Measurements from ENCODE around the gene CFAP299. TPM values are rescaled to one million over a fixed set of nuclear protein-coding genes. Genes with fewer than 3 reads are reported as not detected.

Gene CFAP299
- polyA plus RNA-seq, 1 experiment, result 3.3 TPM

- no peak overlapping the region for H3K4me3 ChIP-seq (ENCODE audit: low read depth, low read length)
- H3K27me3 ChIP-seq (ENCODE audit: control insufficient read depth, insufficient read depth, low read length), result no peaks in the 10 kb centered on the region
- TF ChIP-seq CTCF (IDR thresholded peaks at IDR 0.05; ENCODE audit: insufficient read depth, low read depth, low read length), result no peak
- ChIA-PET POLR2A (no interaction called here), CTCF (no interaction called here)
- H3K36me3 ChIP-seq (ENCODE audit: control insufficient read depth, insufficient read depth, low read length), result no peaks in the 10 kb centered on the region
- no peak for DNase-seq (ENCODE audit: low read depth)
These were observed 415.7 kb downstream of the CFAP299 start for GRCh38 chr4:80751200-80751599.

- no peak for DNase-seq (ENCODE audit: low read depth)
- TF ChIP-seq CTCF (IDR thresholded peaks at IDR 0.05; ENCODE audit: insufficient read depth, low read depth, low read length), result no peak
- Histone ChIP-seq H3K27me3 (ENCODE audit: control insufficient read depth, insufficient read depth, low read length) (no peaks in the 10 kb centered on the region), H3K36me3 (ENCODE audit: control insufficient read depth, insufficient read depth, low read length) (no peaks in the 10 kb centered on the region), H3K4me3 (ENCODE audit: low read depth, low read length) (no peak overlapping the region)
- POLR2A ChIA-PET, result no interaction called here
- CTCF ChIA-PET, result no interaction called here
These were observed 432.4 kb downstream of the CFAP299 start for GRCh38 chr4:80767944-80768343.

GRCh38 chr4:80776168-80776567 lies 440.6 kb downstream of the CFAP299 start:
- H3K36me3 ChIP-seq (ENCODE audit: control insufficient read depth, insufficient read depth, low read length), result no peaks in the 10 kb centered on the region
- DNase-seq (ENCODE audit: low read depth), result no peak
- TF ChIP-seq CTCF (IDR thresholded peaks at IDR 0.05; ENCODE audit: insufficient read depth, low read depth, low read length), result no peak
- H3K27me3 ChIP-seq (ENCODE audit: control insufficient read depth, insufficient read depth, low read length), result no peaks in the 10 kb centered on the region
- ChIA-PET CTCF (no interaction called here), POLR2A (no interaction called here)
- no peak overlapping the region for H3K4me3 ChIP-seq (ENCODE audit: low read depth, low read length)

- POLR2A ChIA-PET, result no interaction called here
- no peak for DNase-seq (ENCODE audit: low read depth)
These were observed 445.9 kb downstream of the CFAP299 start for GRCh38 chr4:80781431-80781830.

GRCh38 chr4:80787306-80787705 lies 451.8 kb downstream of the CFAP299 start:
- DNase-seq (ENCODE audit: low read depth), result no peak
- Histone ChIP-seq H3K36me3 (ENCODE audit: control insufficient read depth, insufficient read depth, low read length) (no peaks in the 10 kb centered on the region), H3K4me3 (ENCODE audit: low read depth, low read length) (no peak overlapping the region), H3K27me3 (ENCODE audit: control insufficient read depth, insufficient read depth, low read length) (no peaks in the 10 kb centered on the region)
- POLR2A ChIA-PET, result no interaction called here
- no peak for TF ChIP-seq CTCF (IDR thresholded peaks at IDR 0.05; ENCODE audit: insufficient read depth, low read depth, low read length)
- CTCF ChIA-PET, result no interaction called here

More at GRCh38 chr4:80781431-80781830, 445.9 kb downstream of the CFAP299 start:
- Histone ChIP-seq H3K36me3 (ENCODE audit: control insufficient read depth, insufficient read depth, low read length) (no peaks in the 10 kb centered on the region), H3K27me3 (ENCODE audit: control insufficient read depth, insufficient read depth, low read length) (no peaks in the 10 kb centered on the region), H3K4me3 (ENCODE audit: low read depth, low read length) (no peak overlapping the region)
- CTCF ChIA-PET, result no interaction called here
- no peak for TF ChIP-seq CTCF (IDR thresholded peaks at IDR 0.05; ENCODE audit: insufficient read depth, low read depth, low read length)

Data from BJ (cell line).